Panc1 (cell line): ENCODE data around the gene GRID1.

Experiments
- POLR2AphosphoS5 ChIP-seq: IDR thresholded peaks from 2 replicates; pipeline ENCODE4 v1.6.1; 2012; ENCODE audit warnings: mild to moderate bottlenecking, low read depth, low read length, moderate library complexity
- SIN3A ChIP-seq: IDR thresholded peaks from 2 replicates; pipeline ENCODE4 v1.6.1; 2012; ENCODE audit warnings: low read depth, mild to moderate bottlenecking, low read length, moderate library complexity, borderline replicate concordance; ENCODE audit not compliant: insufficient read depth
- TCF7L2 ChIP-seq: IDR thresholded peaks from 2 replicates; pipeline ENCODE4 v1.6.1; 2011; ENCODE audit warnings: mild to moderate bottlenecking, low read depth, low read length, inconsistent platforms
- TF ChIP-seq, protein P1 (sequence below): fragments of 450-650 bp; IDR thresholded peaks from 2 replicates; pipeline ENCODE4 v1.5.1; 2017; ENCODE audit warnings: mild to moderate bottlenecking

DNA sequence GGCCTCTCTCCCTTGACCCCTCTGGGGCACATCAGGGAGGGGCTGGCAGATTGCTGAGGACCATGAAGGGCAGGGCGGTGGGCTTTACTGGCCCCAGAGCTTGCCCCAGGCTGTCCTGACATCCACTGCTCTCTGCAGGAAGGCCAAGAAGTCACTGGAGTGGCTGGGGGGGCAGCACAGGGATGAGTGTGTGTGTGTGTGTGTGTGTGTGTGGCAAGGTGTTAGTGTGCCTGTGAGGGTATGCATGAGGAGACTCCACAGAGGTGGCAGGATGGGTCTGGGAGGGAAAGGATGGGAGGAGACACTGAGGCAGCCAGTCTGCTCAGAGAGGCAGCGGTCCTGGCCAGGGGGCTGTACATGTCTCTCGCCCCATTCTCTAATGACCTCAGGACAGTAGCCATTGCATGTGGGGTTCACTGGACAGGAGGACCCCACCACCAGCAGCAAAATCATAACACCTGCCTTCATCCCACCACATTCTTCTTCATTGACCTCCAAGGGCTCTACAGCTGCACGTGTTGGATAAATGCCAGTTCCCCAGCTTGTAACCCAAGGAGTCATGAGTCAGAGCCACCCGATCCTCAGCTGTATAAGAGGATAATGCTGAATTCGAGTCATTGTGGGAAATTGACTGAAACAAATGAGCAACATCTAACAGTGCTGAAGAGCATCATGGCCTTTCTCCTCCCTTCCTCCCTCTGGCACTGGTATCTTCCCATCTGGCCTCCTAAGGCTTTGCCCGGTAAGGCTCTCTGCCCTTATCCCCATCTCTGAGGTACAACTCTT lies 720.5 kb downstream of the GRID1 start:
- TF ChIP-seq SIN3A (no peak), POLR2AphosphoS5 (no peak), TCF7L2 (no peak)
- TF ChIP-seq, protein P1, sequence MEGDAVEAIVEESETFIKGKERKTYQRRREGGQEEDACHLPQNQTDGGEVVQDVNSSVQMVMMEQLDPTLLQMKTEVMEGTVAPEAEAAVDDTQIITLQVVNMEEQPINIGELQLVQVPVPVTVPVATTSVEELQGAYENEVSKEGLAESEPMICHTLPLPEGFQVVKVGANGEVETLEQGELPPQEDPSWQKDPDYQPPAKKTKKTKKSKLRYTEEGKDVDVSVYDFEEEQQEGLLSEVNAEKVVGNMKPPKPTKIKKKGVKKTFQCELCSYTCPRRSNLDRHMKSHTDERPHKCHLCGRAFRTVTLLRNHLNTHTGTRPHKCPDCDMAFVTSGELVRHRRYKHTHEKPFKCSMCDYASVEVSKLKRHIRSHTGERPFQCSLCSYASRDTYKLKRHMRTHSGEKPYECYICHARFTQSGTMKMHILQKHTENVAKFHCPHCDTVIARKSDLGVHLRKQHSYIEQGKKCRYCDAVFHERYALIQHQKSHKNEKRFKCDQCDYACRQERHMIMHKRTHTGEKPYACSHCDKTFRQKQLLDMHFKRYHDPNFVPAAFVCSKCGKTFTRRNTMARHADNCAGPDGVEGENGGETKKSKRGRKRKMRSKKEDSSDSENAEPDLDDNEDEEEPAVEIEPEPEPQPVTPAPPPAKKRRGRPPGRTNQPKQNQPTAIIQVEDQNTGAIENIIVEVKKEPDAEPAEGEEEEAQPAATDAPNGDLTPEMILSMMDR, result no peak
